Body of pancreas (tissue), 4 donors: ENCODE measurements around the gene TMEM185A. TPM values are rescaled to one million over a fixed set of nuclear protein-coding genes. Genes with fewer than 3 reads are reported as not detected.
"Not testable (repeated sequence)": the region's sequence is repeated elsewhere in the genome, so short reads cannot be mapped to it uniquely, and the experiment has no call there.

Experiments
- ATAC-seq: fragments of 150-250 bp; one replicate; pipeline ENCODE4 v1.9.1; 2016
- DNase-seq, 4 donors: peaks; one replicate each; pipeline ENCODE4 v3.0.0-alpha.2; 2019
- H3K27ac ChIP-seq, 4 donors: fragments of 200-600 bp; sonication (generic); 1 replicate in 3 of 4; 2 replicates in 1 of 4; pipeline versions ENCODE4 v1.5.1 to v1.6.1; 2016 to 2019; ENCODE audit warnings: mild to moderate bottlenecking in 1 of 4, mixed read lengths in 1 of 4, moderate library complexity in 1 of 4
- H3K27me3 ChIP-seq, 2 donors: fragments of 200-600 bp; sonication (generic); one replicate each; pipeline ENCODE4 v1.6.0; 2016; ENCODE audit warnings: mild to moderate bottlenecking in 1 of 2
- H3K36me3 ChIP-seq, 2 donors: fragments of 200-600 bp; sonication (generic); replicated peaks in 1 of 2; 2 replicates each; pipeline ENCODE4 v1.5.1; 2016; ENCODE audit warnings: low read depth in 2 of 2; ENCODE audit not compliant: insufficient read depth in 1 of 2
- H3K4me1 ChIP-seq: fragments of 200-600 bp; sonication (generic); one replicate; pipeline ENCODE4 v1.6.0; 2016
- H3K4me3 ChIP-seq, 2 donors: fragments of 200-600 bp; sonication (generic); 1 replicate in 1 of 2; 2 replicates in 1 of 2; pipeline ENCODE4 v1.5.1; 2016 to 2019
- H3K9me3 ChIP-seq, 3 donors: fragments of 200-600 bp; sonication (generic); 1 replicate in 2 of 3; 2 replicates in 1 of 3; pipeline ENCODE4 v1.5.1; 2016
- POLR2A ChIP-seq, 3 donors: fragments of 450-650 bp; IDR thresholded peaks; one replicate each; pipeline ENCODE4 v1.6.1; 2016; ENCODE audit warnings: antibody characterized with exemption in 3 of 3, mild to moderate bottlenecking in 2 of 3
- WGBS, 2 donors: methylation state at CpG; one replicate each; pipeline ENCODE4 v1.1.5; 2017; 5-methylcytosine and 5-hydroxymethylcytosine counted together
- intact Hi-C: fragments of 100-400 bp; cut with DNase I; formaldehyde crosslinking; loops from one replicate; pipeline ENCODE4 v1.15.1; 2023
- total RNA-seq, 2 donors: library from RNA; depleted of rRNA; stranded (reverse); fragments of >200 nt; gene quantifications; one replicate each; pipeline ENCODE4 v1.1.0, GENCODE V29; 2016
- TF ChIP-seq, protein P1 (sequence below), 7 experiments: fragments of 450-650 bp in 4 of 7; fragments of 200-600 bp in 3 of 7; sonication (generic) in 3 of 7; IDR thresholded peaks; one replicate each; pipeline ENCODE4 v1.5.1; 2016 to 2019; ENCODE audit warnings: antibody characterized with exemption in 7 of 7

TMEM185A gene
- total RNA-seq, 2 donors from 2014 or later = 7.3 to 8.0 TPM

DNA sequence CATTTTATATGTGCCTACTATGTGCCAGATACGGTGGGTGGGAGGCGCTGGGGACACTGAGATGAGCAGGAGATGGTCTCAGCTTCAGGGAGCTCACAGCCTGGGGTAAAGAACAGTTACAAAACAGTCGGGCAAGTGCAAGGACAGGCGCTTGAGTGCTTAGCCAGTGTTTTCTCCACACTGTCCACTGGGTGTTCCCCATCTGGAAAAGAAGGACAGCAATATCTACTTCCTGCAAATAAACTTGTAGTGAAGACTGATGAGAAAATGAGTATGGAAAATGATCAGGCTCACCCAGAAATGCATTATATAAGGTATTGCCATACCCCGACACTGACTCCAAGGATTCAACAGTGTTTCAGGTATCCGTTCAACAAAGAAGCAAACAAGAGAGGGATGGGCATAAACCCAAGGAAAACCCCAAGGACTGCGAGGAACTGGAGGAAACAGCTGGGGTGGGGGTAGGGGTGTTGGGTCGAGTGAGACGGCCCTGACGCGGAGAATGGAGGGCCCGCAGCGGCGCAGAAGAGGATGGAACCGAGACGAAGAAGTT lies 835 bp downstream of the TMEM185A start:
- DNase-seq = peak in 2 of 4 donors; percentile 25
- intact Hi-C loops = no loop called here
- H3K27me3 ChIP-seq = no peaks in the 10 kb centered on the region
- ATAC-seq = peak; percentile 66
- WGBS, 2 donors = 6% methylated on average over 16 of the region's 16 CpGs
- TF ChIP-seq POLR2A (IDR thresholded peaks at IDR 0.05) = no peak
- TF ChIP-seq, protein P1, sequence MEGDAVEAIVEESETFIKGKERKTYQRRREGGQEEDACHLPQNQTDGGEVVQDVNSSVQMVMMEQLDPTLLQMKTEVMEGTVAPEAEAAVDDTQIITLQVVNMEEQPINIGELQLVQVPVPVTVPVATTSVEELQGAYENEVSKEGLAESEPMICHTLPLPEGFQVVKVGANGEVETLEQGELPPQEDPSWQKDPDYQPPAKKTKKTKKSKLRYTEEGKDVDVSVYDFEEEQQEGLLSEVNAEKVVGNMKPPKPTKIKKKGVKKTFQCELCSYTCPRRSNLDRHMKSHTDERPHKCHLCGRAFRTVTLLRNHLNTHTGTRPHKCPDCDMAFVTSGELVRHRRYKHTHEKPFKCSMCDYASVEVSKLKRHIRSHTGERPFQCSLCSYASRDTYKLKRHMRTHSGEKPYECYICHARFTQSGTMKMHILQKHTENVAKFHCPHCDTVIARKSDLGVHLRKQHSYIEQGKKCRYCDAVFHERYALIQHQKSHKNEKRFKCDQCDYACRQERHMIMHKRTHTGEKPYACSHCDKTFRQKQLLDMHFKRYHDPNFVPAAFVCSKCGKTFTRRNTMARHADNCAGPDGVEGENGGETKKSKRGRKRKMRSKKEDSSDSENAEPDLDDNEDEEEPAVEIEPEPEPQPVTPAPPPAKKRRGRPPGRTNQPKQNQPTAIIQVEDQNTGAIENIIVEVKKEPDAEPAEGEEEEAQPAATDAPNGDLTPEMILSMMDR (IDR thresholded peaks at IDR 0.05) = peak in 3 of 7 experiments; percentile 4 to 17 (median 14)
- peak overlapping the region in 3 of 4 donors; percentile 51 to 70 (median 59) for H3K27ac ChIP-seq
- no peaks in the 10 kb centered on the region for H3K36me3 ChIP-seq
- H3K4me1 ChIP-seq = peaks cover 16% of the 10 kb centered on the region
- peak overlapping the region; percentile 31 to 63 for H3K4me3 ChIP-seq
- no peaks in the 10 kb centered on the region for H3K9me3 ChIP-seq

DNA sequence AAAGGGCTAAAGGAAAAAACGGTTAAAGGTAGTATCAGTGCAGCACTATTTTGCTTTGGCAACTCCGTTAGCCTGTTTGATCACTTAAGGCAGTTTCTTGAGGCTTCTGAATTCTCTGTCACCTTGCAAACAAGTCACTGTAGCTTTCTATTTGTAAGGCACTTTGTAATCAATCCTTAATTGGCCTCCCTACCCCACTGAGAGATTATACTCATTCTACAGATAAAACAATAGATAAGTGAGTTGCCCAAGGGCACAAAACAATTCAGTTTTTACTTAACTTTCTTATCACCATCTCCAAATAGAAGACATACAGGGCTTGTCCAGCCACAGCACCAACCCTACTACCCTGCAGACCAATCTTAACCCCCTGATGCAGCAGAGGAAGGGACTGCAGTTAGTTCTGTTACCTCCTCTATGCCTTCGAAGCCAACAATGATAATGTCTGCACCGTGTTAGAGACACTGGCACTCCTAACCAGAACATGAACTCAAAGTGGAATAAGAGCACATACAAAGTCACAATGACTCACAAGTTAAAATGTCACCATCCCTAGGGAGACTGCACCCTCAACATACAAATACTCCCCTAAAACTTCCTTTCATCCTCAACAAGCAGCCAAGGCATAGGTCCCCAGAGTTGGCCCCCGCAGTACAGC lies 1.7 kb downstream of the TMEM185A start:
- H3K27ac ChIP-seq = no peak overlapping the region
- intact Hi-C loops = no loop called here
- no peak overlapping the region for H3K4me3 ChIP-seq
- H3K9me3 ChIP-seq = no peaks in the 10 kb centered on the region
- H3K27me3 ChIP-seq = no peaks in the 10 kb centered on the region
- 43 to 58% methylated on average over 2 to 5 of the region's 5 CpGs for WGBS, 2 donors
- no peak for DNase-seq
- H3K4me1 ChIP-seq = peaks cover 16% of the 10 kb centered on the region
- no peaks in the 10 kb centered on the region for H3K36me3 ChIP-seq
- TF ChIP-seq, protein P1 (IDR thresholded peaks at IDR 0.05) = no peak
- no peak for TF ChIP-seq POLR2A (IDR thresholded peaks at IDR 0.05)
- no peak for ATAC-seq

DNA sequence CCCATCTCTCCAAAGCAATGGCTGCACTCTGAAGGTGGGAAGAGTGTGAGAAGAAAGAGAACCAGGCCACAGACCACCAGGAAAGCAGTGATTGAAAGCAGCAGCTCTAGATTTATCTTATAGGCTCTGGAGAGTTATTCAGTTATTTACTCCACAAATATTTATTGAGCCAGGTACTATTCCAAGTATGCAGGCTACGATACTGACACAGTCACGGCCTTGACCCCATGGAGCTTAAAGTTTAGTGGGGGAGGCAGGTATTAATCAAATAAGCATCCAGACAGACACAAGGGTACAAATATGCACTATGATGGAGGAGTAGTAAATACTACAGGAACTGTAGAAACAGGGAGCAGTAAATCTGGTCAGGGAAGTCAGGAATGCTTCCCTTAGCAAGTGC lies 2.8 kb downstream of the TMEM185A start:
- DNase-seq (no peak), ATAC-seq (no peak)
- Histone ChIP-seq H3K27ac (no peak overlapping the region), H3K9me3 (no peaks in the 10 kb centered on the region), H3K36me3 (no peaks in the 10 kb centered on the region), H3K4me1 (peaks cover 16% of the 10 kb centered on the region), H3K4me3 (no peak overlapping the region), H3K27me3 (no peaks in the 10 kb centered on the region)
- intact Hi-C loops = no loop called here
- TF ChIP-seq, protein P1 (IDR thresholded peaks at IDR 0.05) = no peak
- TF ChIP-seq POLR2A (IDR thresholded peaks at IDR 0.05) = no peak
- 23 to 33% methylated on average over 2 of the region's 2 CpGs for WGBS, 2 donors

DNA sequence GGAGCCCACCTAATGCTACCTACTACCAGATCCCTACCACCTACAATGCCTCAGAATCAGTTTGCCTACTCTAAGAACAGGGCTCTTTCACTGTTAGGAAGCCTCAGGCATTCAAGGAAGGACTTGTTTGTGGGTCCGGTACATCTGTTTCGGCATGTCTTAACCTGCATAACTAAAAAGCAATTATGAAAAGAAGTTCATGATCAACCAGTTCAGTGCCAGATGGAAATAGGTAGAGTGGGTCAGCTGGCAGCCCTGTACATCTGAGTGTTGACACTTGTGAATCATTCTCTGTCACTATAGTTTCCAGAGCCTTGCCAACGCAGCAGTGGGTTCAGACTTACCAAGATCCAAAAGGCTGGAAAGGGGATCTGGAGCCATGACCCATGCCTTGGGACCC lies 3.3 kb downstream of the TMEM185A start:
- 88 to 95% methylated on average over 2 to 3 of the region's 3 CpGs for WGBS, 2 donors
- Histone ChIP-seq H3K27ac (no peak overlapping the region), H3K9me3 (no peaks in the 10 kb centered on the region), H3K27me3 (no peaks in the 10 kb centered on the region), H3K4me1 (peaks cover 16% of the 10 kb centered on the region), H3K36me3 (no peaks in the 10 kb centered on the region), H3K4me3 (no peak overlapping the region)
- DNase-seq (no peak), ATAC-seq (no peak)
- TF ChIP-seq POLR2A (IDR thresholded peaks at IDR 0.05) = no peak
- TF ChIP-seq, protein P1 (IDR thresholded peaks at IDR 0.05) = no peak
- intact Hi-C loops = no loop called here

DNA sequence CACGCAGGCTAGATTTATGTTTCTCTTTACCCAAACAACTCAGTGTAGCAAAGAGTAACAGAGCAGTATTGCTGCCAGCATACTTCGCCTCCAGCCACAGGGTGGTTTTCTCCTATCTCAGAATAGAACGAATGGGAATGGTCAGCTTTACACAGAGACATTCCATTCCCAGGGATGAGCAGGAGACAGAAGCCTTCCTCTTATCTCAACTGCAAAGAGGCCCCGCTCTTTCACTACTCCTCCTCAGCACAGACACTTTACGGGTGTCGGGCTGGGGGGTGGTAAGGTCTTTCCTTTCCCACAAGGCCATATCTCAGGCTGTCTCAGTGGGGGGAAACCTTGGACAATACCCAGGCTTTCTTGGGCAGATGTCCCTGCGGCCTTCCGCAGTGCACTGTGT lies 4.8 kb downstream of the TMEM185A start:
- intact Hi-C loops, H3K27ac ChIP-seq, H3K27me3 ChIP-seq: not testable (repeated sequence)

DNA sequence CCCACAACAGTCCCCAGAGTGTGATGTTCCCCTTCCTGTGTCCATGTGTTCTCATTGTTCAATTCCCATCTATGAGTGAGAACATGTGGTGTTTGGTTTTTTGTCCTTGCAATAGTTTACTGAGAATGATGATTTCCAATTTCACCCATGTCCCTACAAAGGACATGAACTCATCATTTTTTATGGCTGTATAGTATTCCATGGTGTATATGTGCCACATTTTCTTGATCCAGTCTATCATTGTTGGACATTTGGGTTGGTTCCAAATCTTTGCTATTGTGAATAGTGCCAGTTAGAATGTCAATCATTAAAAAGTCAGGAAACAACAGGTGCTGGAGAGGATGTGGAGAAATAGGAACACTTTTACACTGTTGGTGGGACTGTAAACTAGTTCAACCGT lies 11.9 kb downstream of the TMEM185A start:
- H3K4me1 ChIP-seq, H3K4me3 ChIP-seq, H3K27me3 ChIP-seq, ATAC-seq, intact Hi-C loops, H3K36me3 ChIP-seq, H3K9me3 ChIP-seq, H3K27ac ChIP-seq, DNase-seq: not testable (repeated sequence)
- 78 to 80% methylated on average over 1 of the region's 1 CpG for WGBS, 2 donors

More for the DNA sequence above, 4.8 kb downstream of the TMEM185A start:
- H3K4me1 ChIP-seq, H3K36me3 ChIP-seq, H3K9me3 ChIP-seq, ATAC-seq, DNase-seq, H3K4me3 ChIP-seq: not testable (repeated sequence)
- WGBS, 2 donors = 38 to 62% methylated on average over 4 to 8 of the region's 8 CpGs
